Measurements from ENCODE around the gene AFAP1L1. TPM values are rescaled to one million over a fixed set of nuclear protein-coding genes. Genes with fewer than 3 reads are reported as not detected.

AFAP1L1 gene
- total RNA-seq, 1 donor from 2014 or later = not detected

- no peak overlapping the region for H3K27ac Mint-ChIP-seq
- intact Hi-C loops (cut with micrococcal nuclease) = no loop called here
- H3K27me3 Mint-ChIP-seq = peaks cover 19% of the 10 kb centered on the region
- ChIA-PET CTCF (no interaction called here), POLR2A (no interaction called here)
- DNase-seq (no peak), ATAC-seq (ENCODE audit: low read depth) (no peak)
- no peaks in the 10 kb centered on the region for H3K9me3 Mint-ChIP-seq
- no peaks in the 10 kb centered on the region for H3K4me1 Mint-ChIP-seq
- TF ChIP-seq CTCF (IDR thresholded peaks at IDR 0.05) = no peak
- no peaks in the 10 kb centered on the region for H3K36me3 Mint-ChIP-seq (ENCODE audit: low read depth)
- H3K4me3 Mint-ChIP-seq = no peak overlapping the region
Measured at GRCh38 chr5:149283626-149284480, 12.2 kb downstream of the AFAP1L1 start.

GRCh38 chr5:149284501-149284900, 12.8 kb downstream of the AFAP1L1 start:
- ATAC-seq (ENCODE audit: low read depth) (no peak), DNase-seq (no peak)
- TF ChIP-seq CTCF (IDR thresholded peaks at IDR 0.05) = no peak
- H3K36me3 Mint-ChIP-seq (ENCODE audit: low read depth) = no peaks in the 10 kb centered on the region
- H3K9me3 Mint-ChIP-seq = no peaks in the 10 kb centered on the region
- no peak overlapping the region for H3K27ac Mint-ChIP-seq
- ChIA-PET POLR2A (no interaction called here), CTCF (no interaction called here)
- no peaks in the 10 kb centered on the region for H3K4me1 Mint-ChIP-seq
- H3K27me3 Mint-ChIP-seq = peaks cover 16% of the 10 kb centered on the region
- intact Hi-C loops (cut with micrococcal nuclease) = no loop called here
- no peak overlapping the region for H3K4me3 Mint-ChIP-seq

GRCh38 chr5:149285153-149285552, 13.5 kb downstream of the AFAP1L1 start:
- H3K27ac Mint-ChIP-seq = no peak overlapping the region
- no peak for TF ChIP-seq CTCF (IDR thresholded peaks at IDR 0.05)

GRCh38 chr5:149288436-149288835, 16.8 kb downstream of the AFAP1L1 start:
- H3K36me3 Mint-ChIP-seq (ENCODE audit: low read depth) = no peaks in the 10 kb centered on the region
- H3K4me1 Mint-ChIP-seq = no peaks in the 10 kb centered on the region
- POLR2A ChIA-PET = interaction anchor here (0.6 kb wide), 1 partner anchor 13 kb away, joined by 4 read pairs; no protein-coding TSS in a partner anchor
- intact Hi-C loops (cut with micrococcal nuclease) = no loop called here
- no peaks in the 10 kb centered on the region for H3K9me3 Mint-ChIP-seq
- ATAC-seq (ENCODE audit: low read depth) (no peak), DNase-seq (no peak)
- no peak overlapping the region for H3K27ac Mint-ChIP-seq
- no peak for TF ChIP-seq CTCF (IDR thresholded peaks at IDR 0.05)
- no peak overlapping the region for H3K4me3 Mint-ChIP-seq
- peaks cover 1% of the 10 kb centered on the region for H3K27me3 Mint-ChIP-seq
- CTCF ChIA-PET = no interaction called here

More at GRCh38 chr5:149285153-149285552, 13.5 kb downstream of the AFAP1L1 start:
- intact Hi-C loops (cut with micrococcal nuclease) = no loop called here
- CTCF ChIA-PET = no interaction called here
- H3K36me3 Mint-ChIP-seq (ENCODE audit: low read depth) = no peaks in the 10 kb centered on the region
- H3K4me1 Mint-ChIP-seq = no peaks in the 10 kb centered on the region
- POLR2A ChIA-PET = no interaction called here
- no peaks in the 10 kb centered on the region for H3K9me3 Mint-ChIP-seq
- no peak overlapping the region for H3K4me3 Mint-ChIP-seq
- ATAC-seq (ENCODE audit: low read depth) = no peak
- peaks cover 12% of the 10 kb centered on the region for H3K27me3 Mint-ChIP-seq
- DNase-seq = no peak

- H3K4me3 Mint-ChIP-seq = no peak overlapping the region
Measured at GRCh38 chr5:149289301-149289700, 17.6 kb downstream of the AFAP1L1 start.

More at GRCh38 chr5:149289301-149289700, 17.6 kb downstream of the AFAP1L1 start:
- Mint-ChIP-seq H3K9me3 (no peaks in the 10 kb centered on the region), H3K36me3 (ENCODE audit: low read depth) (no peaks in the 10 kb centered on the region), H3K27ac (no peak overlapping the region), H3K27me3 (peaks cover 1% of the 10 kb centered on the region), H3K4me1 (no peaks in the 10 kb centered on the region)
- no peak for TF ChIP-seq CTCF (IDR thresholded peaks at IDR 0.05)
- CTCF ChIA-PET = no interaction called here
- intact Hi-C loops (cut with micrococcal nuclease) = no loop called here
- ATAC-seq (ENCODE audit: low read depth) (no peak), DNase-seq (no peak)
- POLR2A ChIA-PET = no interaction called here
